Naive thymus-derived CD4-positive, alpha-beta T cell (primary cell): ENCODE measurements around the gene RPTOR. TPM values are rescaled to one million over a fixed set of nuclear protein-coding genes. Genes with fewer than 3 reads are reported as not detected.
"Not testable (repeated sequence)": the region's sequence is repeated elsewhere in the genome, so short reads cannot be mapped to it uniquely, and the experiment has no call there.

Source experiments
- ATAC-seq: fragments of 150-1000 bp; cut with Tn5 transposase; 2 replicates; pipeline ENCODE4 v1.10.0; 2021; ENCODE audit warnings: mild to moderate bottlenecking, moderate library complexity
- CTCF ChIA-PET: fragments of 350-600 bp; sonication (Branson Sonifier 250); formaldehyde crosslinking; loops from one replicate; lab custom pipeline; 2021; ENCODE audit warnings: antibody characterized with exemption; lab: Charles Lee
- POLR2A ChIA-PET: fragments of 350-600 bp; sonication (Branson Sonifier 250); formaldehyde crosslinking; loops from one replicate; lab custom pipeline; 2021; ENCODE audit warnings: antibody characterized with exemption, inconsistent platforms; lab: Charles Lee
- DNase-seq, 9 donors: peaks; one replicate each; pipeline versions ENCODE4 v3.0.0 to v3.0.0-alpha.2; 2020 to 2022; ENCODE audit warnings: mixed read lengths in 1 of 9
- H3K27ac ChIP-seq: one replicate; pipeline ENCODE4 v1.7.0; 2013; ENCODE audit warnings: mild to moderate bottlenecking, low read depth, low read length, moderate library complexity
- H3K27me3 ChIP-seq, 2 donors: one replicate each; pipeline ENCODE4 v1.7.0; 2013; ENCODE audit warnings: low read length in 2 of 2, mild to moderate bottlenecking in 2 of 2, moderate library complexity in 2 of 2; ENCODE audit not compliant: control insufficient read depth in 2 of 2, insufficient read depth in 2 of 2
- H3K36me3 ChIP-seq, 3 experiments: 1 replicate in 2 of 3; 2 replicates in 1 of 3; pipeline ENCODE4 v1.7.0; 2013; ENCODE audit warnings: low read length in 3 of 3, mild to moderate bottlenecking in 3 of 3, moderate library complexity in 1 of 3; ENCODE audit not compliant: insufficient read depth in 3 of 3, control insufficient read depth in 2 of 3
- H3K4me1 ChIP-seq, 2 donors: one replicate each; pipeline ENCODE4 v1.7.0; 2013; ENCODE audit warnings: low read length in 2 of 2, mild to moderate bottlenecking in 2 of 2, moderate library complexity in 1 of 2; ENCODE audit not compliant: control insufficient read depth in 2 of 2, insufficient read depth in 2 of 2
- H3K4me3 ChIP-seq: 2 replicates; pipeline ENCODE4 v1.7.0; 2013; ENCODE audit warnings: mild to moderate bottlenecking, low read length
- H3K9me3 ChIP-seq, 3 experiments: 1 replicate in 2 of 3; 2 replicates in 1 of 3; pipeline ENCODE4 v1.7.0; 2013; ENCODE audit warnings: low read length in 3 of 3; ENCODE audit not compliant: control insufficient read depth in 2 of 3
- H3K27ac Mint-ChIP-seq, 9 donors: one replicate each; pipeline ENCODE4 v1.8.0; 2020 to 2022; ENCODE audit warnings: mixed read lengths in 9 of 9, mild to moderate bottlenecking in 8 of 9, moderate library complexity in 5 of 9, inconsistent platforms in 2 of 9
- H3K27me3 Mint-ChIP-seq, 5 donors: one replicate each; pipeline ENCODE4 v1.8.0; 2021 to 2022; ENCODE audit warnings: mixed read lengths in 5 of 5, mild to moderate bottlenecking in 1 of 5
- H3K36me3 Mint-ChIP-seq, 5 donors: one replicate each; pipeline ENCODE4 v1.8.0; 2020 to 2022; ENCODE audit warnings: mixed read lengths in 5 of 5, mild to moderate bottlenecking in 3 of 5, inconsistent platforms in 1 of 5
- H3K4me1 Mint-ChIP-seq, 7 donors: one replicate each; pipeline ENCODE4 v1.8.0; 2020 to 2022; ENCODE audit warnings: mixed read lengths in 7 of 7, mild to moderate bottlenecking in 3 of 7, inconsistent platforms in 1 of 7
- H3K4me3 Mint-ChIP-seq, 10 donors: one replicate each; pipeline ENCODE4 v1.8.0; 2020 to 2022; ENCODE audit warnings: mild to moderate bottlenecking in 10 of 10, mixed read lengths in 10 of 10, moderate library complexity in 6 of 10, inconsistent platforms in 2 of 10
- H3K9me3 Mint-ChIP-seq, 11 donors: one replicate each; pipeline ENCODE4 v1.8.0; 2020 to 2022; ENCODE audit warnings: mixed read lengths in 11 of 11, mild to moderate bottlenecking in 4 of 11, inconsistent platforms in 1 of 11, moderate library complexity in 1 of 11
- intact Hi-C, 2 donors: fragments of 100-400 bp; cut with micrococcal nuclease; formaldehyde crosslinking; loops; one replicate each; pipeline ENCODE4 v1.15.1; 2023
- polyA plus RNA-seq, 2 donors: library from polyadenylated mRNA; unstranded; fragments of 300-500 nt; fragmentation: Illumina TruSeq; gene quantifications; one replicate each; pipeline ENCODE4 v1.2.3, GENCODE V29; 2021
- total RNA-seq, 6 experiments: library from RNA in 5 of 6; stranded (reverse) in 5 of 6; gene quantifications; 1 replicate in 5 of 6; 2 replicates in 1 of 6; pipeline ENCODE4 v1.2.3 and lab custom pipeline; 2021 to 2026

Gene RPTOR
- total and polyA plus RNA-seq, 7 experiments from 2014 or later: 10.9 to 89.8 (median 59.9) TPM

GRCh38 chr17:80796430-80796861 lies 251.8 kb downstream of the RPTOR start:
- ChIA-PET POLR2A (interaction anchor here (0.6 kb wide), 1 partner anchor 9 kb away, joined by 3 read pairs; no protein-coding TSS in a partner anchor), CTCF (no interaction called here)
- peaks cover 4 to 47% (median 33%) of the 10 kb centered on the region in 5 donors for H3K36me3 Mint-ChIP-seq
- Histone ChIP-seq H3K36me3 (peaks cover 0 to 23% (median 0%) of the 10 kb centered on the region in 3 experiments), H3K4me3 (no peak overlapping the region), H3K27me3 (no peaks in the 10 kb centered on the region), H3K4me1 (peaks cover 10 to 16% of the 10 kb centered on the region in 2 donors), H3K27ac (no peak overlapping the region), H3K9me3 (no peaks in the 10 kb centered on the region)
- intact Hi-C loops: no loop called here
- peak overlapping the region in 2 of 9 donors; percentile 53 to 61 for H3K27ac Mint-ChIP-seq
- peaks cover 15 to 73% (median 45%) of the 10 kb centered on the region in 7 donors for H3K4me1 Mint-ChIP-seq
- H3K27me3 Mint-ChIP-seq: no peaks in the 10 kb centered on the region
- peaks cover 0 to 3% (median 0%) of the 10 kb centered on the region in 11 donors for H3K9me3 Mint-ChIP-seq
- ATAC-seq (no peak), DNase-seq (peak in 1 of 9 donors; percentile 22)
- H3K4me3 Mint-ChIP-seq: no peak overlapping the region

- H3K9me3 Mint-ChIP-seq, ATAC-seq, H3K4me1 ChIP-seq, H3K27ac Mint-ChIP-seq, H3K27me3 ChIP-seq, H3K9me3 ChIP-seq, H3K27me3 Mint-ChIP-seq, intact Hi-C loops, H3K4me3 Mint-ChIP-seq, H3K4me3 ChIP-seq, H3K27ac ChIP-seq: not testable (repeated sequence)
- Mint-ChIP-seq H3K36me3 (peaks cover 4 to 47% (median 33%) of the 10 kb centered on the region in 5 donors), H3K4me1 (peaks cover 7 to 73% (median 40%) of the 10 kb centered on the region in 7 donors)
- POLR2A ChIA-PET: interaction anchor here (0.8 kb wide), 1 partner anchor 9 kb away, joined by 3 read pairs; no protein-coding TSS in a partner anchor
- peak in 1 of 9 donors; percentile 12 for DNase-seq
- CTCF ChIA-PET: interaction anchor here (0.6 kb wide), 1 partner anchor 10 kb away, joined by 3 read pairs; no protein-coding TSS in a partner anchor
- peaks cover 0 to 23% (median 0%) of the 10 kb centered on the region in 3 experiments for H3K36me3 ChIP-seq
Measured at GRCh38 chr17:80797222-80797621, 252.6 kb downstream of the RPTOR start.

GRCh38 chr17:80797741-80798594 lies 253.3 kb downstream of the RPTOR start:
- H3K4me1 ChIP-seq: peaks cover 0 to 3% of the 10 kb centered on the region in 2 donors
- Mint-ChIP-seq H3K4me1 (peaks cover 3 to 71% (median 36%) of the 10 kb centered on the region in 7 donors), H3K27me3 (no peaks in the 10 kb centered on the region), H3K36me3 (peaks cover 4 to 47% (median 33%) of the 10 kb centered on the region in 5 donors), H3K9me3 (peaks cover 0 to 5% (median 0%) of the 10 kb centered on the region in 11 donors), H3K4me3 (no peak overlapping the region), H3K27ac (peak overlapping the region in 2 of 9 donors; percentile 26 to 29)
- no peak overlapping the region for H3K27ac ChIP-seq
- CTCF ChIA-PET: no interaction called here
- intact Hi-C loops: no loop called here
- no peaks in the 10 kb centered on the region for H3K9me3 ChIP-seq
- H3K4me3 ChIP-seq: no peak overlapping the region
- ATAC-seq (no peak), DNase-seq (peak in 1 of 9 donors; percentile 2)
- no peaks in the 10 kb centered on the region for H3K27me3 ChIP-seq
- H3K36me3 ChIP-seq: peaks cover 0 to 23% (median 0%) of the 10 kb centered on the region in 3 experiments
- POLR2A ChIA-PET: interaction anchor here (0.8 kb wide), 1 partner anchor 9 kb away, joined by 3 read pairs; no protein-coding TSS in a partner anchor

- H3K27me3 ChIP-seq: no peaks in the 10 kb centered on the region
- ChIA-PET CTCF (interaction anchor here (0.6 kb wide), 1 partner anchor 36 kb away, joined by 5 read pairs; no protein-coding TSS in a partner anchor), POLR2A (interaction anchor here (0.6 to 2.1 kb wide), 5 partner anchors 7 to 24 kb away, joined by 3 to 5 read pairs (median 3); no protein-coding TSS in a partner anchor)
- no peak overlapping the region for H3K4me3 ChIP-seq
- ATAC-seq (peak; percentile 37), DNase-seq (peak in 2 of 9 donors; percentile 16 to 37)
- intact Hi-C loops: no loop called here
- Mint-ChIP-seq H3K9me3 (peaks cover 0 to 5% (median 0%) of the 10 kb centered on the region in 11 donors), H3K4me1 (peaks cover 5 to 70% (median 30%) of the 10 kb centered on the region in 7 donors), H3K36me3 (peaks cover 4 to 42% (median 27%) of the 10 kb centered on the region in 5 donors), H3K27me3 (no peaks in the 10 kb centered on the region), H3K27ac (peak overlapping the region in 7 of 9 donors; percentile 34 to 74 (median 56)), H3K4me3 (peak overlapping the region in 1 of 10 donors; percentile 27)
- no peaks in the 10 kb centered on the region for H3K9me3 ChIP-seq
- peaks cover 0 to under 1% of the 10 kb centered on the region in 2 donors for H3K4me1 ChIP-seq
- peaks cover 0 to 18% (median 0%) of the 10 kb centered on the region in 3 experiments for H3K36me3 ChIP-seq
- no peak overlapping the region for H3K27ac ChIP-seq
Measured at GRCh38 chr17:80798595-80799537, 254.2 kb downstream of the RPTOR start.

GRCh38 chr17:80799538-80800480 lies 255.2 kb downstream of the RPTOR start:
- peaks cover 4 to 37% (median 30%) of the 10 kb centered on the region in 5 donors for H3K36me3 Mint-ChIP-seq
- intact Hi-C loops: no loop called here
- H3K27me3 Mint-ChIP-seq: no peaks in the 10 kb centered on the region
- peaks cover 0 to 4% of the 10 kb centered on the region in 2 donors for H3K4me1 ChIP-seq
- peaks cover 0 to 11% (median 0%) of the 10 kb centered on the region in 3 experiments for H3K36me3 ChIP-seq
- peak overlapping the region in 5 of 9 donors; percentile 34 to 74 (median 41) for H3K27ac Mint-ChIP-seq
- DNase-seq (peak in 2 of 9 donors; percentile 16 to 40), ATAC-seq (peak; percentile 26)
- no peaks in the 10 kb centered on the region for H3K9me3 ChIP-seq
- ChIA-PET CTCF (interaction anchor here (0.6 kb wide), 1 partner anchor 37 kb away, joined by 5 read pairs; no protein-coding TSS in a partner anchor), POLR2A (interaction anchor here (0.6 to 2.1 kb wide), 5 partner anchors 8 to 25 kb away, joined by 3 to 5 read pairs (median 3); no protein-coding TSS in a partner anchor)
- peaks cover 0 to 5% (median 0%) of the 10 kb centered on the region in 11 donors for H3K9me3 Mint-ChIP-seq
- H3K4me3 Mint-ChIP-seq: peak overlapping the region in 1 of 10 donors; percentile 27
- H3K4me1 Mint-ChIP-seq: peaks cover 10 to 70% (median 30%) of the 10 kb centered on the region in 7 donors
- no peak overlapping the region for H3K4me3 ChIP-seq
- H3K27me3 ChIP-seq: no peaks in the 10 kb centered on the region
- H3K27ac ChIP-seq: no peak overlapping the region
